K562 (cell line): ENCODE measurements around the gene PIN1.

Source experiments
- CBX1 ChIP-seq: sonication (generic); IDR thresholded peaks from 2 replicates; pipeline ENCODE4 v1.6.1; 2016; ENCODE audit warnings: antibody characterized with exemption, low read depth, mild to moderate bottlenecking
- CTCF ChIP-seq, 3 experiments: IDR thresholded peaks in 2 of 3; conservative IDR thresholded peaks in 1 of 3; 2 replicates each; pipeline ENCODE4 v1.5.1; 2011 to 2012; ENCODE audit warnings: low read length in 3 of 3, mild to moderate bottlenecking in 3 of 3, control low read depth in 2 of 3, improper control_type of control experiment in 1 of 3, inconsistent platforms in 1 of 3, low read depth in 1 of 3, mixed read lengths in 1 of 3, moderate library complexity in 1 of 3; ENCODE audit not compliant: insufficient read depth in 2 of 3
- EGR1 ChIP-seq: fragments of 450-650 bp; conservative IDR thresholded peaks from 2 replicates; pipeline ENCODE4 v1.6.1; 2017; ENCODE audit warnings: mild to moderate bottlenecking
- HNRNPK ChIP-seq: fragments of 200-400 bp; formaldehyde crosslinking; IDR thresholded peaks from one replicate; pipeline ENCODE4 v1.6.1; 2018; ENCODE audit warnings: mild to moderate bottlenecking, low read depth, low read length; ENCODE audit not compliant: poor library complexity, severe bottlenecking
- MAFK ChIP-seq: IDR thresholded peaks from 2 replicates; pipeline ENCODE4 v1.6.1; 2011; ENCODE audit warnings: low read length, improper control_type of control experiment
- NR2C1 ChIP-seq, 2 experiments: fragments of 450-650 bp; IDR thresholded peaks; 2 replicates each; pipeline ENCODE4 v1.6.1; 2017; ENCODE audit warnings: mild to moderate bottlenecking in 2 of 2, antibody characterized with exemption in 1 of 2, inconsistent platforms in 1 of 2, missing compliant biosample characterization in 1 of 2, missing genetic modification characterization in 1 of 2
- NR2C2 ChIP-seq, 2 experiments: fragments of 200-800 bp in 1 of 2; sonication (Bioruptor generic) in 1 of 2; sonication (generic) in 1 of 2; formaldehyde crosslinking in 1 of 2; IDR thresholded peaks; 2 replicates each; pipeline versions ENCODE4 v1.6.1 to v1.8.0; 2016 to 2022; ENCODE audit warnings: mild to moderate bottlenecking in 1 of 2, missing compliant biosample characterization in 1 of 2, missing genetic modification characterization in 1 of 2, missing genetic modification reagents in 1 of 2
- POLR2AphosphoS5 ChIP-seq: IDR thresholded peaks from 2 replicates; pipeline ENCODE4 v1.6.1; 2011; ENCODE audit warnings: mild to moderate bottlenecking, low read depth, low read length, moderate library complexity; ENCODE audit not compliant: control insufficient read depth, insufficient read depth
- ZBED1 ChIP-seq: IDR thresholded peaks from 2 replicates; pipeline ENCODE4 v1.6.1; 2014

GRCh38 chr19:9801976-9802375, 33.1 kb upstream of the PIN1 start:
- TF ChIP-seq CBX1 (no peak), ZBED1 (no peak), POLR2AphosphoS5 (no peak), HNRNPK (no peak), EGR1 (no peak), MAFK (no peak), CTCF (IDR thresholded peaks at IDR 0.05 in 2 of 3, conservative IDR thresholded peaks at IDR 0.05 in 1 of 3; ENCODE audit: insufficient read depth in 2 of 3, low read depth in 1 of 3, low read length in 3 of 3) (no peak), NR2C1 (IDR thresholded peaks at IDR 0.05) (no peak), NR2C1 (tag; IDR thresholded peaks at IDR 0.05) (no peak), NR2C2 (CRISPR knock-in tag; IDR thresholded peaks at IDR 0.05) (no peak), NR2C2 (tag; IDR thresholded peaks at IDR 0.05) (no peak)
